Right lobe of liver (tissue), 6 donors: Measurements from ENCODE around the gene PPA2. TPM values are rescaled to one million over a fixed set of nuclear protein-coding genes. Genes with fewer than 3 reads are reported as not detected.
A peak's percentile ranks its signal among the peaks of the same experiment; 100 is the strongest.
"Not testable (repeated sequence)": the region's sequence is repeated elsewhere in the genome, so short reads cannot be mapped to it uniquely, and the experiment has no call there.

ENCODE experiments used
- ATAC-seq, 4 donors: fragments of 200-7000 bp; cut with Tn5 transposase; one replicate each; pipeline ENCODE4 v1.9.1; 2020; ENCODE audit warnings: mild to moderate bottlenecking in 4 of 4, moderate library complexity in 4 of 4
- DNase-seq, 3 donors: peaks; one replicate each; pipeline ENCODE4 v3.0.0-alpha.2; 2020
- H3K27ac ChIP-seq, 3 donors: fragments of 200-600 bp; one replicate each; pipeline ENCODE4 v1.8.0; 2022
- H3K27me3 ChIP-seq, 2 donors: fragments of 200-600 bp; one replicate each; pipeline ENCODE4 v1.8.0; 2022
- H3K36me3 ChIP-seq, 4 donors: fragments of 200-600 bp; sonication (generic) in 1 of 4; one replicate each; pipeline versions ENCODE4 v1.5.1 to v1.8.0; 2017 to 2022; ENCODE audit warnings: control low read depth in 1 of 4
- H3K4me1 ChIP-seq, 4 donors: fragments of 200-600 bp; sonication (generic) in 1 of 4; one replicate each; pipeline versions ENCODE4 v1.5.1 to v1.8.0; 2017 to 2022; ENCODE audit warnings: control low read depth in 1 of 4
- H3K4me3 ChIP-seq, 3 donors: fragments of 200-600 bp; one replicate each; pipeline ENCODE4 v1.8.0; 2022
- H3K9me3 ChIP-seq, 4 donors: fragments of 200-600 bp; sonication (generic) in 1 of 4; one replicate each; pipeline versions ENCODE4 v1.5.1 to v1.8.0; 2017 to 2022; ENCODE audit warnings: control low read depth in 1 of 4
- POLR2A ChIP-seq: fragments of 450-650 bp; IDR thresholded peaks from one replicate; pipeline ENCODE4 v1.6.1; 2017; ENCODE audit warnings: antibody characterized with exemption, mild to moderate bottlenecking
- WGBS: methylation state at CpG from one replicate; pipeline ENCODE4 v1.1.6; 2018; ENCODE audit warnings: low coverage, low lambda C conversion rate; ENCODE audit not compliant: insufficient coverage; ENCODE audit errors: missing lambda C conversion rate; 5-methylcytosine and 5-hydroxymethylcytosine counted together
- intact Hi-C, 2 donors: fragments of 100-400 bp; cut with DNase I; formaldehyde crosslinking; loops; one replicate each; pipeline versions ENCODE4 v1.11.2 to v1.14.1; 2022
- total RNA-seq, 6 experiments: library from RNA; depleted of rRNA in 2 of 6; stranded (reverse); fragments of >200 nt in 2 of 6; fragmentation: NEBNext Ultra II Directional in 3 of 6; extraction: Animal tissue kit (Norgen Biotek cat#: 25700) in 3 of 6; gene quantifications; one replicate each; pipeline versions ENCODE4 v1.1.0 to v1.2.4, GENCODE V29; 2016 to 2023
- TF ChIP-seq, protein P1 (sequence below), 4 donors: fragments of 200-600 bp in 3 of 4; fragments of 450-650 bp in 1 of 4; IDR thresholded peaks; one replicate each; pipeline versions ENCODE4 v1.5.1 to v1.8.0; 2016 to 2022; ENCODE audit warnings: antibody characterized with exemption in 4 of 4, mild to moderate bottlenecking in 2 of 4
- donor health status: DM: no; HTN: yes; CAD: no.
- donor health status: DM: no; HTN: no; CAD: no.
- donor health status: DM: no; HTN: no; CAD: no.
- donor health status: DM: no; HTN: yes; CAD: no.
- donor health status: DM: no; HTN: yes; CAD: no.

PPA2 gene
- total RNA-seq, 6 experiments from 2014 or later = 45.9 to 78.3 (median 65.1) TPM

DNA sequence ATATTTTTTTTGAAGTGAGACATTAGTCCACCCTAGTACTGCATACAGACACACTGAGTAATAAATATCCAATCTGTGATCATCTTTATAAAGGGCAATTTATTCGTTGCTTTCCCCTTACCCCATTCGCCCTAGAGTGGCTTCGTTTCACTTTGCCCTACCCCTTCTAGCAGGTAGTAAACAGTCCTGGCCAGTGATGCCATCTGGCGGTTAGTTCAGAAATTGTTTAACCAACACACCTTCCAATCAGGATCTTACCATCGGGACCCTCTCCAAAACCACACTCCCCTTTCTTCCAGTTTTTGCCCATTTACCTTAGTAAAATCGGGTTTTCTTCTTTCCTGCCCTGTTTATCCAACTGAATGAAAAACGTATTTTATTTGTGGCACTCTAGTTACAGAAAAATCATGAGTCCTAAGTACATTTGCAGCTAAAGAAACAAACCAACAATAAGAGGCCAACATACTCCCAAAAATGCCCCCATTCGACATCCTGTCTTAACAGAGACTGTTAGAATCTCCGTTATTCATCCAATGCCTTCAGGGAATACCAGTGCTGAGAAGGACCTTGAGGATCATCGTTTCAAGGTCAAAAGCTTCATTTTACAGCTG is 2.2 kb downstream of the PPA2 start:
- Histone ChIP-seq H3K4me1 (peaks cover 2 to 29% (median 6%) of the 10 kb centered on the region in 4 donors), H3K4me3 (no peak overlapping the region), H3K9me3 (no peaks in the 10 kb centered on the region), H3K27me3 (no peaks in the 10 kb centered on the region), H3K27ac (no peak overlapping the region), H3K36me3 (no peaks in the 10 kb centered on the region)
- ATAC-seq (peak; percentile 43 to 61 (median 58)), DNase-seq (peak; percentile 43 to 75 (median 51))
- WGBS = 10% methylated on average over 10 of the region's 10 CpGs
- TF ChIP-seq POLR2A = no peak
- TF ChIP-seq, protein P1, sequence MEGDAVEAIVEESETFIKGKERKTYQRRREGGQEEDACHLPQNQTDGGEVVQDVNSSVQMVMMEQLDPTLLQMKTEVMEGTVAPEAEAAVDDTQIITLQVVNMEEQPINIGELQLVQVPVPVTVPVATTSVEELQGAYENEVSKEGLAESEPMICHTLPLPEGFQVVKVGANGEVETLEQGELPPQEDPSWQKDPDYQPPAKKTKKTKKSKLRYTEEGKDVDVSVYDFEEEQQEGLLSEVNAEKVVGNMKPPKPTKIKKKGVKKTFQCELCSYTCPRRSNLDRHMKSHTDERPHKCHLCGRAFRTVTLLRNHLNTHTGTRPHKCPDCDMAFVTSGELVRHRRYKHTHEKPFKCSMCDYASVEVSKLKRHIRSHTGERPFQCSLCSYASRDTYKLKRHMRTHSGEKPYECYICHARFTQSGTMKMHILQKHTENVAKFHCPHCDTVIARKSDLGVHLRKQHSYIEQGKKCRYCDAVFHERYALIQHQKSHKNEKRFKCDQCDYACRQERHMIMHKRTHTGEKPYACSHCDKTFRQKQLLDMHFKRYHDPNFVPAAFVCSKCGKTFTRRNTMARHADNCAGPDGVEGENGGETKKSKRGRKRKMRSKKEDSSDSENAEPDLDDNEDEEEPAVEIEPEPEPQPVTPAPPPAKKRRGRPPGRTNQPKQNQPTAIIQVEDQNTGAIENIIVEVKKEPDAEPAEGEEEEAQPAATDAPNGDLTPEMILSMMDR (IDR thresholded peaks at IDR 0.05) = peak; percentile 68 to 78 (median 71)
- intact Hi-C loops = loop anchor here in 1 of 2 donors (5.0 kb wide), 1 partner anchor 324 kb away; the partner anchor contains the start of gene TET2

DNA sequence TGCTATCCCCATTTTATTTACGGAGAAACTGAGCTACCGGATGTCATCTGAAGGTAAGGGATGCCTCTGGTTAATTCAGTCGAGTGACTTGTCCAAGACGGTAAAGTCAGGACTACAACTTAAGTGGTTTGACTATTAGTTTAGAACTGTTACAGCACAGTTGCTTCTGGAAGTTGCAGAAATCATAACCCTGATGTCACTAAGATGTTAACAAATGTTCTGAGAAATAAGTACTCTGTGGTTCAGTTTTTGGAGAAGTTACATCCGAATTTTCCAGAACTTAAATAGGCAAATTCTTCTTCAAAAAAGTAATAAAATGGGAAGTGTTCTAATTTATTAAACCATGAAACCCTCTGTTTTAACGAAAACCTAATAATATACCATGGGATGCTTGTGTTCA is 3.1 kb downstream of the PPA2 start:
- H3K36me3 ChIP-seq = no peaks in the 10 kb centered on the region
- DNase-seq (no peak), ATAC-seq (no peak)
- H3K4me1 ChIP-seq = peaks cover 2 to 29% (median 6%) of the 10 kb centered on the region in 4 donors
- intact Hi-C loops = loop anchor here in 1 of 2 donors (5.0 kb wide), 1 partner anchor 323 kb away; the partner anchor contains the start of gene TET2
- no peaks in the 10 kb centered on the region for H3K27me3 ChIP-seq
- no peaks in the 10 kb centered on the region for H3K9me3 ChIP-seq
- no peak overlapping the region for H3K27ac ChIP-seq
- 73% methylated on average over 6 of the region's 6 CpGs for WGBS
- no peak for TF ChIP-seq POLR2A
- no peak overlapping the region for H3K4me3 ChIP-seq

GRCh38 chr4:105469736-105470135 is 4.1 kb downstream of the PPA2 start:
- Histone ChIP-seq H3K27me3 (no peaks in the 10 kb centered on the region), H3K9me3 (no peaks in the 10 kb centered on the region), H3K36me3 (no peaks in the 10 kb centered on the region), H3K27ac (no peak overlapping the region), H3K4me1 (peaks cover 2 to 29% (median 6%) of the 10 kb centered on the region in 4 donors), H3K4me3 (no peak overlapping the region)
- ATAC-seq (no peak), DNase-seq (no peak)
- intact Hi-C loops = loop anchor here in 1 of 2 donors (5.0 kb wide), 1 partner anchor 322 kb away; the partner anchor contains the start of gene TET2
- 65% methylated on average over 1 of the region's 1 CpG for WGBS
- TF ChIP-seq, protein P1 (IDR thresholded peaks at IDR 0.05) = no peak
- no peak for TF ChIP-seq POLR2A

DNA sequence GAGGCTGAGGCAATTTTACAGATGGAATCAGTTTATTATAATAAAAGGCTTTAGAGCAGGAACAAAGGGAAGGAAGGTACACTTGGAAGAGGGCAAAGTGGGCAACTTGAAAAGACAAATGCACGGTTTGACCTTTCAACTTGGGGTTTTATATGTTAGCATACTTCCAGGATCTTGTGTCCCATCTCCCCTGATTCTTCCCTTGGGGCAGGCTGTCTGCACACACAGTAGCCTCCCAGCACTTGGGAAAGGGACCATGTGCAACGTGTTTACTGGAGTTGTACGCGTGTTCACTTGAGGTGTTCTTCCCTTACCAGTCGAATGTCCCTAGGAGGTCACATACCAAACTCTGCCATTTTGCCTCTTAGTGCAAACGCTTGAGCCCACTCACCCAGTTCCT is 7.3 kb downstream of the PPA2 start:
- no peaks in the 10 kb centered on the region for H3K27me3 ChIP-seq
- H3K4me1 ChIP-seq = peaks cover 0 to 12% (median under 1%) of the 10 kb centered on the region in 4 donors
- intact Hi-C loops = no loop called here
- H3K9me3 ChIP-seq = no peaks in the 10 kb centered on the region
- no peaks in the 10 kb centered on the region for H3K36me3 ChIP-seq
- ATAC-seq = no peak
- no peak overlapping the region for H3K27ac ChIP-seq
- no peak for DNase-seq
- TF ChIP-seq, protein P1 (IDR thresholded peaks at IDR 0.05) = no peak
- WGBS = 88% methylated on average over 3 of the region's 6 CpGs
- no peak overlapping the region for H3K4me3 ChIP-seq

DNA sequence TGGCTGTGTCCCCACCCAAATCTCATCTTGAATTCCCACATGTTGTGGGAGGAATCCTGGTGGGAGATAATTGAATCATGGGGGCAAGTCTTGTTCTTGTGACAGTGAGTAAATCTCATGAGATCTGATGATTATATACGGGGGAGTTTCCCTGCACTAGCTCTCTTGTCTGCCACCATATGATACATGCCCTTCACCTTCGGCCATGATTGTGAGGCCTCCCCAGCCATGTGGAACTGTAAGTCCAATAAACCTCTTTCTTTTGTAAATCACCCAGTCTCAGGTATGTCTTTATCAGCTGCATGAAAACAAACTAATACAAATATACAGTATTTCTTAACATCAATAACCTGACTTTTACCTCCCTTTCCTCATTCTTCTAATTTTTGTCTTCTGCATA is 9.3 kb downstream of the PPA2 start:
- H3K36me3 ChIP-seq, H3K9me3 ChIP-seq, H3K4me3 ChIP-seq, intact Hi-C loops, H3K27ac ChIP-seq, ATAC-seq, H3K4me1 ChIP-seq, H3K27me3 ChIP-seq, DNase-seq: not testable (repeated sequence)
- 100% methylated on average over 2 of the region's 2 CpGs for WGBS
